ENCODE measurements around the gene MCOLN1. TPM values are rescaled to one million over a fixed set of nuclear protein-coding genes. Genes with fewer than 3 reads are reported as not detected.

MCOLN1 gene
- total and polyA plus RNA-seq, 2 donors (not counting 3 experiments of a cell fraction or from before 2014, with no cell fraction given) = 23.0 to 60.9 TPM

GRCh38 chr19:7524523-7524922 lies 2.1 kb downstream of the MCOLN1 start:
- no peak for DNase-seq (ENCODE audit: low read depth, low spot score)

More at GRCh38 chr19:7524523-7524922, 2.1 kb downstream of the MCOLN1 start:
- TF ChIP-seq POLR2AphosphoS5 (IDR thresholded peaks at IDR 0.05; ENCODE audit: insufficient read depth, low read depth, low read length) = no peak
- TF ChIP-seq CTCF (IDR thresholded peaks at IDR 0.05; ENCODE audit: extremely low read depth in 1 of 2, insufficient read depth in 1 of 2, low read depth in 1 of 2, low read length in 2 of 2) = no peak
- Histone ChIP-seq H3K27me3 (ENCODE audit: control insufficient read depth in 2 of 2, insufficient read depth in 2 of 2, low read length in 2 of 2) (no peaks in the 10 kb centered on the region), H3K79me2 (ENCODE audit: control insufficient read depth, insufficient read depth, low read length) (peaks cover 8% of the 10 kb centered on the region), H3K4me1 (ENCODE audit: control insufficient read depth, extremely low read depth, insufficient read depth, low read length) (peaks cover 16% of the 10 kb centered on the region), H2AFZ (ENCODE audit: low read depth, low read length) (no peak overlapping the region), H3K9me3 (replicated peaks; ENCODE audit: control insufficient read depth, insufficient read depth, low read length) (no peaks in the 10 kb centered on the region), H3K9ac (replicated peaks; ENCODE audit: extremely low read depth, insufficient read depth, low read length) (no peak overlapping the region), H3K36me3 (ENCODE audit: control insufficient read depth in 2 of 2, extremely low read depth in 1 of 2, insufficient read depth in 2 of 2, low read length in 2 of 2) (peaks cover 0 to 20% of the 10 kb centered on the region in 2 experiments), H3K4me3 (replicated peaks in 1 of 3; ENCODE audit: insufficient read depth in 1 of 3, low read depth in 1 of 3, low read length in 3 of 3) (no peak overlapping the region), H3K4me2 (ENCODE audit: insufficient read depth, low read length) (no peak overlapping the region), H3K27ac (ENCODE audit: insufficient read depth, low read depth, low read length) (no peak overlapping the region), H3K9me1 (replicated peaks; ENCODE audit: control insufficient read depth, extremely low read depth, insufficient read depth, low read length) (no peaks in the 10 kb centered on the region), H4K20me1 (replicated peaks; ENCODE audit: control insufficient read depth, extremely low read depth, insufficient read depth, low read length) (no peaks in the 10 kb centered on the region)
- CTCF ChIA-PET = interaction anchor here (1.6 kb wide), 1 partner anchor 170 kb away, joined by 5 read pairs; no protein-coding TSS in a partner anchor
- intact Hi-C loops (cut with micrococcal nuclease) = loop anchor here (5.0 kb wide), 1 partner anchor 37 kb away; the partner anchor contains the start of gene PEX11G
- dilution Hi-C loops (cut with MboI; ENCODE audit: extremely low pct_ligation_motif_present, low sequenced_read_pairs) = no loop called here
- FAIRE-seq = no peak
- POLR2A ChIA-PET = no interaction called here
- no TSS peak for BruUV-seq (replicated peaks)
